GM13976 (cell line): ENCODE data around the gene SHISAL1.

ENCODE experiments used
- DNase-seq: peaks from one replicate; pipeline ENCODE4 v3.0.0; 2012; ENCODE audit warnings: low spot score
- CTCF ChIP-seq: IDR thresholded peaks from 2 replicates; pipeline ENCODE4 v1.5.1; 2012; ENCODE audit warnings: borderline replicate concordance, mild to moderate bottlenecking; ENCODE audit not compliant: insufficient read depth; ENCODE audit errors: extremely low read depth, missing control alignments, control extremely low read depth
- in situ Hi-C: fragments of 300-500 bp; cut with MboI; formaldehyde crosslinking; loops from one replicate; pipeline ENCODE4 v1.12.0; 2022; ENCODE audit warnings: low sequenced_read_pairs, mixed read lengths, inconsistent platforms; ENCODE audit not compliant: unreplicated experiment

Gene SHISAL1

DNA sequence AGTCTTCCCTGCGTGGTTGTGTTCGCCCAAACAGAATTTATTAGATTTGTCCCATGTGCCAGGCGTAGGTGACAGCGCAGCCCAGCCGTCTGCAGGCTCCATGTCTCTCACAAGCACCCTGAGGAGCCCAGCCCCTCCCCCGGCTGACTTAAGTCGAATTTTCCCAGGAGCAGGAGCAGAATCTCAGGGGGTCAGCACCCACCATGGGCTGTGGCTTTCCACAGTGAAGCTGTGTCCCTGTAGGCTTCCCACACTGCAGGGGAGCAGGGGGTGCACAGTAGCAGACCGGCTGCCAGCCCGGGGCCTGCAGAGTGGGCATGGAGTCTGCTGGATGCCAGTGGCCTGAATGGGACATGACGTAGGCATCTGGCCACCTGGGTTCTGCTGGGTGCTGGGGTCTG, 116.0 kb downstream of the SHISAL1 start:
- in situ Hi-C loops: no loop called here

DNA sequence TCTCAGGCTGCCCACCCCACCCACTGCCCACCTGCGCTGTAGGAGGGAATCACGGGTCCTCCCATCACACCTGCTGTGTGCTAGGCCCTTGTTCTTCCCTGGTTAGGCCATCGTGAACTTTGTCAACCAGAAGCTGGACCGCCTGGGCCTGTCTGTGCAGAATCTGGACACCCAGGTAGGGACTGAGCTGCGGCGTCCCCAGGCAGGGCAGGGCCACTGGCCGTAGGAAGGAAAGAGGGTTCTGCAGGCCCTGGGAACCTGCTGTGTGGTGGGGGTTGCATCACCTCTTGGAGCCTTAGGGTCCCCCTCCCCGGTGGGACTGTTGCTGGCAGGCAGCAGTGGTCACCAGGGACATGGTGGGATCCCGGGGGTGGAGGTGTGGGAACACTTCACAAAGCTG, 116.5 kb downstream of the SHISAL1 start:
- DNase-seq: no peak
- TF ChIP-seq CTCF: no peak
- in situ Hi-C loops: no loop called here

More for the DNA sequence above, 116.0 kb downstream of the SHISAL1 start:
- DNase-seq: no peak
- TF ChIP-seq CTCF: no peak

DNA sequence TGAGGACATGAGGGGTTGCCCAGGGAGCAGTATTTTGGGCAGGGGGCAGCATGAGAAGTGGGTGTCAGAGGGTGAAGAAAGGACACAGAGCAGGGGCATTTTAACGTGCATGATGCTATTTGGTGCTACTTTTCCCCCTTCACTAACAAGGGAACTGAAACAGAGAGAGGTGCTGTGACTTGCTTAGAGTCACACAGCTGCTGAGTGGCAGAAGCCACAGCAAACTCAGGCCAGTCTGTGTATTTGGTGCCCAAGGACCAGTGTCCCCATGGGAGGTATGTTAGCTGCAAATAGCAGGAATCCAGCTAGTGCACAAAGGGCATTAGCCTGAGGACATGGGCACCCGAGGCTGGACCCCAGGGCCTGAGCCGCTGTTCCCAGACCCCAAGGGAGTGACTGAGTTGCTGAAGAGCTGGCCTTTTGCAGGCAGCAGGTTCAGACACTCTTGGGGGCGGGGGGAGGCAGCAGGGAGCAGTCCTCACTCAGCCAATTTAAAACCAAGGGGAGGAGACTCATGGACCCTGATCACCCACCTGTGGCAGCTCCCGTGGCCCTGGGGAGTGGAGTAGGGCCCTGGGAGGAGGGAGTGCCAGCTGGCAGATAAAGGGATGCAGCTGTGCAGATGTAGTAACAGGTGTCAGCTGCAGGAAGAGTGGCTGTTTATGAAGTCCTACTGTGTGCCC, 117.4 kb downstream of the SHISAL1 start:
- TF ChIP-seq CTCF: no peak
- in situ Hi-C loops: no loop called here
- no peak for DNase-seq

- TF ChIP-seq CTCF: no peak
- in situ Hi-C loops: no loop called here
- DNase-seq: no peak
Measured at GRCh38 chr22:44194569-44194968, 118.2 kb downstream of the SHISAL1 start.
